Tibial nerve (tissue), 4 donors: Measurements from ENCODE around the gene BTBD9. TPM values are rescaled to one million over a fixed set of nuclear protein-coding genes. Genes with fewer than 3 reads are reported as not detected.

Source experiments
- DNase-seq, 2 donors: peaks; one replicate each; pipeline ENCODE4 v3.0.0-alpha.2; 2019; ENCODE audit warnings: low spot score in 2 of 2
- H3K27ac ChIP-seq, 4 donors: fragments of 200-600 bp; sonication (generic) in 3 of 4; one replicate each; pipeline ENCODE4 v1.5.1; 2017 to 2019; ENCODE audit warnings: mild to moderate bottlenecking in 1 of 4
- H3K27me3 ChIP-seq, 2 donors: fragments of 200-600 bp; sonication (generic) in 1 of 2; one replicate each; pipeline versions ENCODE4 v1.5.1 to v1.6.0; 2017 to 2019
- H3K36me3 ChIP-seq, 3 donors: fragments of 200-600 bp; sonication (generic); one replicate each; pipeline ENCODE4 v1.5.1; 2018 to 2019
- H3K4me1 ChIP-seq, 4 donors: fragments of 200-600 bp; sonication (generic) in 3 of 4; one replicate each; pipeline ENCODE4 v1.5.1; 2017 to 2019
- H3K4me3 ChIP-seq, 4 donors: fragments of 200-600 bp; sonication (generic) in 3 of 4; one replicate each; pipeline ENCODE4 v1.5.1; 2017 to 2019; ENCODE audit warnings: mild to moderate bottlenecking in 1 of 4, moderate library complexity in 1 of 4
- H3K9me3 ChIP-seq, 4 donors: fragments of 200-600 bp; sonication (generic) in 3 of 4; one replicate each; pipeline ENCODE4 v1.5.1; 2017 to 2019
- EP300 ChIP-seq, 2 donors: sonication (generic); formaldehyde crosslinking; IDR thresholded peaks; one replicate each; pipeline ENCODE4 v1.6.1; 2017; ENCODE audit warnings: antibody characterized with exemption in 2 of 2, mild to moderate bottlenecking in 1 of 2
- POLR2A ChIP-seq, 2 donors: fragments of 450-650 bp; IDR thresholded peaks; one replicate each; pipeline ENCODE4 v1.6.1; 2017; ENCODE audit warnings: antibody characterized with exemption in 2 of 2, mild to moderate bottlenecking in 2 of 2, moderate library complexity in 2 of 2
- WGBS, 2 donors: methylation state at CpG; one replicate each; pipeline ENCODE4 v1.1.5; 2018; 5-methylcytosine and 5-hydroxymethylcytosine counted together
- total RNA-seq, 4 donors: library from RNA; depleted of rRNA; stranded (reverse); fragments of >200 nt; gene quantifications; one replicate each; pipeline ENCODE4 v1.1.0, GENCODE V29; 2016
- TF ChIP-seq, protein P1 (sequence below), 5 experiments: fragments of 200-600 bp in 3 of 5; fragments of 450-650 bp in 2 of 5; sonication (generic) in 3 of 5; IDR thresholded peaks; one replicate each; pipeline ENCODE4 v1.5.1; 2016 to 2019; ENCODE audit warnings: antibody characterized with exemption in 5 of 5, mild to moderate bottlenecking in 3 of 5, moderate library complexity in 2 of 5

BTBD9 gene
- total RNA-seq, 4 donors from 2014 or later = 7.5 to 23.9 (median 10.7) TPM

GRCh38 chr6:38564301-38564700 lies 75.4 kb downstream of the BTBD9 start:
- H3K27me3 ChIP-seq = no peaks in the 10 kb centered on the region
- no peak overlapping the region for H3K4me3 ChIP-seq
- no peaks in the 10 kb centered on the region for H3K36me3 ChIP-seq
- WGBS, 2 donors = 87 to 89% methylated on average over 4 of the region's 4 CpGs
- H3K27ac ChIP-seq = no peak overlapping the region
- DNase-seq = no peak
- peaks cover 0 to 12% (median 0%) of the 10 kb centered on the region in 4 donors for H3K4me1 ChIP-seq
- H3K9me3 ChIP-seq = no peaks in the 10 kb centered on the region
- TF ChIP-seq EP300 (IDR thresholded peaks at IDR 0.05) (no peak), POLR2A (IDR thresholded peaks at IDR 0.05) (no peak)
- TF ChIP-seq, protein P1, sequence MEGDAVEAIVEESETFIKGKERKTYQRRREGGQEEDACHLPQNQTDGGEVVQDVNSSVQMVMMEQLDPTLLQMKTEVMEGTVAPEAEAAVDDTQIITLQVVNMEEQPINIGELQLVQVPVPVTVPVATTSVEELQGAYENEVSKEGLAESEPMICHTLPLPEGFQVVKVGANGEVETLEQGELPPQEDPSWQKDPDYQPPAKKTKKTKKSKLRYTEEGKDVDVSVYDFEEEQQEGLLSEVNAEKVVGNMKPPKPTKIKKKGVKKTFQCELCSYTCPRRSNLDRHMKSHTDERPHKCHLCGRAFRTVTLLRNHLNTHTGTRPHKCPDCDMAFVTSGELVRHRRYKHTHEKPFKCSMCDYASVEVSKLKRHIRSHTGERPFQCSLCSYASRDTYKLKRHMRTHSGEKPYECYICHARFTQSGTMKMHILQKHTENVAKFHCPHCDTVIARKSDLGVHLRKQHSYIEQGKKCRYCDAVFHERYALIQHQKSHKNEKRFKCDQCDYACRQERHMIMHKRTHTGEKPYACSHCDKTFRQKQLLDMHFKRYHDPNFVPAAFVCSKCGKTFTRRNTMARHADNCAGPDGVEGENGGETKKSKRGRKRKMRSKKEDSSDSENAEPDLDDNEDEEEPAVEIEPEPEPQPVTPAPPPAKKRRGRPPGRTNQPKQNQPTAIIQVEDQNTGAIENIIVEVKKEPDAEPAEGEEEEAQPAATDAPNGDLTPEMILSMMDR (IDR thresholded peaks at IDR 0.05) = no peak

DNA sequence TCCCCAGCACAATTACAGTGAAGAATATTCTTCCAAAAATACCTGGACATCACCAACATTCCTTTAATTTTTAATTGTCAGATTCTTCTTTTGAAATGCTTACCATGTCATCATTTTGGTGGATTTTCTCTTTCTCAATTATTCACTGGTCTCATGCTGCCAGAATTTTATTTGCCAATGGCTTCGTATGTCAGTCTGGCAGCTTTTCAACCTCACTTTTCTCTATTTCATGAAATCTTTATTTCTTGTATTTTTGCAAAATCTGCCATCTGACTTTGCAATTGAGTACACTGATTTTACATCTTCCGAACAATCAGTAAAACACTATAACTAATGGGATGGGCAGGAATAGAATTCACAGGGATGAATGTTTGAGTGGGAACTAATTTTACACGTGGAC lies 84.1 kb downstream of the BTBD9 start:
- H3K4me1 ChIP-seq = no peaks in the 10 kb centered on the region
- WGBS, 2 donors = 67 to 72% methylated on average over 3 of the region's 3 CpGs
- H3K36me3 ChIP-seq = no peaks in the 10 kb centered on the region
- no peaks in the 10 kb centered on the region for H3K27me3 ChIP-seq
- no peak overlapping the region for H3K27ac ChIP-seq
- no peak overlapping the region for H3K4me3 ChIP-seq
- no peak for DNase-seq
- TF ChIP-seq EP300 (IDR thresholded peaks at IDR 0.05) = no peak
- TF ChIP-seq, protein P1 (IDR thresholded peaks at IDR 0.05) = no peak
- TF ChIP-seq POLR2A (IDR thresholded peaks at IDR 0.05) = no peak
- H3K9me3 ChIP-seq = no peaks in the 10 kb centered on the region

DNA sequence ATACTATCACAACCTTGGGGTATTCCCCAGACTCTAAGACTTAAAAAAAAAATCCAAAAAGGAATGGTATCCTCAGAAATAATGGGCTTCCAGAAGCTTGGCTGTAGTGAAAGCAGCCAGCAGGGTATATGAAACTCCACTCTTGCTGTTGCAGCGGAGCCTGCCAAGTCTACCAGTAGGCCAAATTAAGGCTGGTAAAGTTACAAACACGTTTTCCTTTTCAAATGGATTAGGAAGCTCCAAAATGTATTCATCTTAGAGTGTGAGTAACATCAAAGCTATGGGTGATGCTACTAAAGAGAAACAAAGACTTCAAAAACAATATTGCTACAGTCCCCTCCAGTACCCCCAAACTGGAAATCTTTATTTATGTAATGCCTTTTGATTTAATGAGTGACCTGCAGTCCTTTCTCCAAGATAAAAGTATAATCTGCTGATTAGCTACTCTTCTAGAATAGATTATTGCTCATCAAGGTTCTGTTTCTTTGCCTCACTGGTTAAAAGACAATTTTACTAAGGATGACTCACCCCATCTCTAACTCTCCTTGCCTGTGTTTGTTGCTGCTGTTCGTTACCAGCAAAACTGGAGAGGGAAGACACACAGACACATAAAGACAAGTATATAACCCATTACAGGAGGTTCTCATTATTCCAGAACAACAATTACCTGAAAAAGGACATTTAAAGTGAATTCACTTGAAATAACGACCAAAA lies 84.9 kb downstream of the BTBD9 start:
- Histone ChIP-seq H3K27ac (no peak overlapping the region), H3K4me1 (no peaks in the 10 kb centered on the region), H3K4me3 (no peak overlapping the region), H3K27me3 (no peaks in the 10 kb centered on the region), H3K9me3 (no peaks in the 10 kb centered on the region), H3K36me3 (no peaks in the 10 kb centered on the region)
- TF ChIP-seq EP300 (IDR thresholded peaks at IDR 0.05) = no peak
- no peak for TF ChIP-seq POLR2A (IDR thresholded peaks at IDR 0.05)
- TF ChIP-seq, protein P1 (IDR thresholded peaks at IDR 0.05) = no peak
- 65 to 82% methylated on average over 4 of the region's 4 CpGs for WGBS, 2 donors
- no peak for DNase-seq

- no peaks in the 10 kb centered on the region for H3K27me3 ChIP-seq
- H3K27ac ChIP-seq = no peak overlapping the region
- DNase-seq = no peak
- no peak for TF ChIP-seq POLR2A (IDR thresholded peaks at IDR 0.05)
- TF ChIP-seq EP300 (IDR thresholded peaks at IDR 0.05) = no peak
- TF ChIP-seq, protein P1 (IDR thresholded peaks at IDR 0.05) = no peak
- no peaks in the 10 kb centered on the region for H3K36me3 ChIP-seq
- H3K4me3 ChIP-seq = no peak overlapping the region
- no peaks in the 10 kb centered on the region for H3K9me3 ChIP-seq
- H3K4me1 ChIP-seq = no peaks in the 10 kb centered on the region
These were observed 85.7 kb downstream of the BTBD9 start for GRCh38 chr6:38554014-38554413.

GRCh38 chr6:38552121-38552520 lies 87.6 kb downstream of the BTBD9 start:
- Histone ChIP-seq H3K36me3 (peaks cover 0 to 2% (median 0%) of the 10 kb centered on the region in 3 donors), H3K27ac (no peak overlapping the region), H3K9me3 (no peaks in the 10 kb centered on the region), H3K4me3 (no peak overlapping the region), H3K4me1 (no peaks in the 10 kb centered on the region), H3K27me3 (no peaks in the 10 kb centered on the region)
- DNase-seq = no peak
- WGBS, 2 donors = 88 to 92% methylated on average over 3 of the region's 3 CpGs
- peak in 1 of 2 donors; percentile 25 for TF ChIP-seq EP300 (IDR thresholded peaks at IDR 0.05)
- TF ChIP-seq POLR2A (IDR thresholded peaks at IDR 0.05) = no peak
